HEK293 (cell line): Measurements from ENCODE around the gene AKIP1.

ENCODE experiments used
- AEBP2 ChIP-seq: fragments of 450-650 bp; formaldehyde crosslinking; IDR thresholded peaks from 2 replicates; pipeline ENCODE4 v1.5.1; 2016; ENCODE audit warnings: missing biosample characterization, missing genetic modification characterization, borderline replicate concordance
- GFI1B ChIP-seq: fragments of 450-650 bp; formaldehyde crosslinking; IDR thresholded peaks from 2 replicates; pipeline ENCODE4 v1.5.1; 2016; ENCODE audit warnings: missing biosample characterization, missing genetic modification characterization
- GLI4 ChIP-seq: fragments of 450-650 bp; formaldehyde crosslinking; IDR thresholded peaks from 2 replicates; pipeline ENCODE4 v1.5.1; 2016; ENCODE audit warnings: missing biosample characterization, missing genetic modification characterization
- KLF16 ChIP-seq: fragments of 450-650 bp; formaldehyde crosslinking; IDR thresholded peaks from 2 replicates; pipeline ENCODE4 v1.5.1; 2017; ENCODE audit warnings: missing biosample characterization, missing genetic modification characterization
- MEIS1 ChIP-seq: sonication (generic); formaldehyde crosslinking; IDR thresholded peaks from 2 replicates; pipeline ENCODE4 v1.8.1; 2022; ENCODE audit warnings: missing genetic modification reagents, mild to moderate bottlenecking, borderline replicate concordance
- PRDM10 ChIP-seq: fragments of 450-650 bp; formaldehyde crosslinking; IDR thresholded peaks from 2 replicates; pipeline ENCODE4 v1.5.1; 2016; ENCODE audit warnings: missing biosample characterization, missing genetic modification characterization
- TSHZ1 ChIP-seq: fragments of 450-650 bp; formaldehyde crosslinking; IDR thresholded peaks from 2 replicates; pipeline ENCODE4 v1.5.1; 2016; ENCODE audit warnings: missing biosample characterization, missing genetic modification characterization, borderline replicate concordance
- ZBTB7A ChIP-seq: fragments of 450-650 bp; formaldehyde crosslinking; IDR thresholded peaks from 2 replicates; pipeline ENCODE4 v1.5.1; 2016; ENCODE audit warnings: low read depth, missing biosample characterization, missing genetic modification characterization
- ZNF121 ChIP-seq: fragments of 450-650 bp; formaldehyde crosslinking; IDR thresholded peaks from 2 replicates; pipeline ENCODE4 v1.5.1; 2016; ENCODE audit warnings: missing biosample characterization, missing genetic modification characterization
- ZNF157 ChIP-seq: fragments of 450-650 bp; formaldehyde crosslinking; IDR thresholded peaks from 2 replicates; pipeline ENCODE4 v1.5.1; 2016; ENCODE audit warnings: missing biosample characterization, missing genetic modification characterization
- ZNF169 ChIP-seq: fragments of 450-650 bp; formaldehyde crosslinking; IDR thresholded peaks from 2 replicates; pipeline ENCODE4 v1.5.1; 2016; ENCODE audit warnings: missing biosample characterization, missing genetic modification characterization
- ZNF221 ChIP-seq: fragments of 450-650 bp; formaldehyde crosslinking; IDR thresholded peaks from 2 replicates; pipeline ENCODE4 v1.5.1; 2017; ENCODE audit warnings: missing biosample characterization, missing genetic modification characterization, borderline replicate concordance
- ZNF248 ChIP-seq: fragments of 450-650 bp; formaldehyde crosslinking; IDR thresholded peaks from 2 replicates; pipeline ENCODE4 v1.5.1; 2017; ENCODE audit warnings: missing biosample characterization, missing genetic modification characterization
- ZNF311 ChIP-seq: fragments of 450-650 bp; formaldehyde crosslinking; IDR thresholded peaks from 2 replicates; pipeline ENCODE4 v1.5.1; 2017; ENCODE audit warnings: missing biosample characterization, missing genetic modification characterization, borderline replicate concordance
- ZNF341 ChIP-seq: fragments of 450-650 bp; formaldehyde crosslinking; IDR thresholded peaks from 2 replicates; pipeline ENCODE4; 2016; ENCODE audit warnings: low read depth, missing biosample characterization, missing genetic modification characterization
- ZNF530 ChIP-seq: fragments of 450-650 bp; formaldehyde crosslinking; IDR thresholded peaks from 2 replicates; pipeline ENCODE4 v1.5.1; 2016; ENCODE audit warnings: low read depth, missing biosample characterization, missing genetic modification characterization
- ZNF548 ChIP-seq: fragments of 450-650 bp; formaldehyde crosslinking; IDR thresholded peaks from 2 replicates; pipeline ENCODE4 v1.5.1; 2016; ENCODE audit warnings: missing biosample characterization, missing genetic modification characterization
- ZNF585B ChIP-seq: fragments of 450-650 bp; formaldehyde crosslinking; IDR thresholded peaks from 2 replicates; pipeline ENCODE4 v1.5.1; 2016; ENCODE audit warnings: missing biosample characterization, missing genetic modification characterization
- ZNF654 ChIP-seq: fragments of 450-650 bp; formaldehyde crosslinking; IDR thresholded peaks from 2 replicates; pipeline ENCODE4 v1.5.1; 2016; ENCODE audit warnings: low read depth, missing biosample characterization, missing genetic modification characterization
- ZNF791 ChIP-seq: fragments of 450-650 bp; formaldehyde crosslinking; IDR thresholded peaks from 2 replicates; pipeline ENCODE4 v1.5.1; 2016; ENCODE audit warnings: missing biosample characterization, missing genetic modification characterization
- ZNF843 ChIP-seq: fragments of 450-650 bp; formaldehyde crosslinking; IDR thresholded peaks from 2 replicates; pipeline ENCODE4 v1.5.1; 2016; ENCODE audit warnings: missing biosample characterization, missing genetic modification characterization
- TF ChIP-seq, protein P1 (sequence below): sonication (generic); formaldehyde crosslinking; IDR thresholded peaks from 2 replicates; pipeline ENCODE4 v1.8.1; 2022; ENCODE audit warnings: mild to moderate bottlenecking, moderate library complexity, missing genetic modification reagents
- TF ChIP-seq, protein P2 (sequence below): fragments of 450-650 bp; IDR thresholded peaks from 2 replicates; pipeline ENCODE4 v1.5.1; 2018; ENCODE audit warnings: missing biosample characterization, missing genetic modification characterization
- TF ChIP-seq, protein P3 (sequence below): fragments of 450-650 bp; formaldehyde crosslinking; IDR thresholded peaks from 2 replicates; pipeline ENCODE4 v1.5.1; 2017; ENCODE audit warnings: missing biosample characterization, missing genetic modification characterization
- TF ChIP-seq, protein P4 (sequence below): fragments of 450-650 bp; IDR thresholded peaks from 2 replicates; pipeline ENCODE4 v1.5.1; 2018; ENCODE audit warnings: missing biosample characterization, mild to moderate bottlenecking, missing genetic modification characterization

AKIP1 gene

GRCh38 chr11:8870411-8871170, 40.4 kb upstream of the AKIP1 start (continued):
- TF ChIP-seq TSHZ1 (tag by site-specific recombination) (no peak), ZNF248 (tag by site-specific recombination) (no peak), ZNF548 (tag by site-specific recombination) (no peak), ZNF121 (no peak), ZNF791 (tag by site-specific recombination) (no peak), GLI4 (tag by site-specific recombination) (no peak), GFI1B (tag by site-specific recombination) (no peak), MEIS1 (CRISPR knock-in tag) (no peak), ZNF169 (tag by site-specific recombination) (no peak), ZNF843 (tag by site-specific recombination) (no peak), AEBP2 (tag by site-specific recombination) (no peak), ZNF341 (tag by site-specific recombination) (no peak), ZNF585B (no peak), KLF16 (tag by site-specific recombination) (no peak), ZNF157 (no peak), ZNF654 (no peak), ZNF530 (tag by site-specific recombination) (no peak), ZNF311 (tag by site-specific recombination) (no peak), ZBTB7A (tag by site-specific recombination) (no peak), PRDM10 (no peak), ZNF221 (no peak)
- TF ChIP-seq, protein P1, sequence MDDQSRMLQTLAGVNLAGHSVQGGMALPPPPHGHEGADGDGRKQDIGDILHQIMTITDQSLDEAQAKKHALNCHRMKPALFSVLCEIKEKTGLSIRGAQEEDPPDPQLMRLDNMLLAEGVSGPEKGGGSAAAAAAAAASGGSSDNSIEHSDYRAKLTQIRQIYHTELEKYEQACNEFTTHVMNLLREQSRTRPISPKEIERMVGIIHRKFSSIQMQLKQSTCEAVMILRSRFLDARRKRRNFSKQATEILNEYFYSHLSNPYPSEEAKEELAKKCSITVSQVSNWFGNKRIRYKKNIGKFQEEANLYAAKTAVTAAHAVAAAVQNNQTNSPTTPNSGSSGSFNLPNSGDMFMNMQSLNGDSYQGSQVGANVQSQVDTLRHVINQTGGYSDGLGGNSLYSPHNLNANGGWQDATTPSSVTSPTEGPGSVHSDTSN (CRISPR knock-in tag), result no peak; the same call in none of the 2 replicates
- TF ChIP-seq, protein P2, sequence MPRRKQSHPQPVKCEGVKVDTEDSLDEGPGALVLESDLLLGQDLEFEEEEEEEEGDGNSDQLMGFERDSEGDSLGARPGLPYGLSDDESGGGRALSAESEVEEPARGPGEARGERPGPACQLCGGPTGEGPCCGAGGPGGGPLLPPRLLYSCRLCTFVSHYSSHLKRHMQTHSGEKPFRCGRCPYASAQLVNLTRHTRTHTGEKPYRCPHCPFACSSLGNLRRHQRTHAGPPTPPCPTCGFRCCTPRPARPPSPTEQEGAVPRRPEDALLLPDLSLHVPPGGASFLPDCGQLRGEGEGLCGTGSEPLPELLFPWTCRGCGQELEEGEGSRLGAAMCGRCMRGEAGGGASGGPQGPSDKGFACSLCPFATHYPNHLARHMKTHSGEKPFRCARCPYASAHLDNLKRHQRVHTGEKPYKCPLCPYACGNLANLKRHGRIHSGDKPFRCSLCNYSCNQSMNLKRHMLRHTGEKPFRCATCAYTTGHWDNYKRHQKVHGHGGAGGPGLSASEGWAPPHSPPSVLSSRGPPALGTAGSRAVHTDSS, result no peak
- TF ChIP-seq, protein P3, sequence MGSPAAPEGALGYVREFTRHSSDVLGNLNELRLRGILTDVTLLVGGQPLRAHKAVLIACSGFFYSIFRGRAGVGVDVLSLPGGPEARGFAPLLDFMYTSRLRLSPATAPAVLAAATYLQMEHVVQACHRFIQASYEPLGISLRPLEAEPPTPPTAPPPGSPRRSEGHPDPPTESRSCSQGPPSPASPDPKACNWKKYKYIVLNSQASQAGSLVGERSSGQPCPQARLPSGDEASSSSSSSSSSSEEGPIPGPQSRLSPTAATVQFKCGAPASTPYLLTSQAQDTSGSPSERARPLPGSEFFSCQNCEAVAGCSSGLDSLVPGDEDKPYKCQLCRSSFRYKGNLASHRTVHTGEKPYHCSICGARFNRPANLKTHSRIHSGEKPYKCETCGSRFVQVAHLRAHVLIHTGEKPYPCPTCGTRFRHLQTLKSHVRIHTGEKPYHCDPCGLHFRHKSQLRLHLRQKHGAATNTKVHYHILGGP (tag by site-specific recombination), result no peak
- TF ChIP-seq, protein P4, sequence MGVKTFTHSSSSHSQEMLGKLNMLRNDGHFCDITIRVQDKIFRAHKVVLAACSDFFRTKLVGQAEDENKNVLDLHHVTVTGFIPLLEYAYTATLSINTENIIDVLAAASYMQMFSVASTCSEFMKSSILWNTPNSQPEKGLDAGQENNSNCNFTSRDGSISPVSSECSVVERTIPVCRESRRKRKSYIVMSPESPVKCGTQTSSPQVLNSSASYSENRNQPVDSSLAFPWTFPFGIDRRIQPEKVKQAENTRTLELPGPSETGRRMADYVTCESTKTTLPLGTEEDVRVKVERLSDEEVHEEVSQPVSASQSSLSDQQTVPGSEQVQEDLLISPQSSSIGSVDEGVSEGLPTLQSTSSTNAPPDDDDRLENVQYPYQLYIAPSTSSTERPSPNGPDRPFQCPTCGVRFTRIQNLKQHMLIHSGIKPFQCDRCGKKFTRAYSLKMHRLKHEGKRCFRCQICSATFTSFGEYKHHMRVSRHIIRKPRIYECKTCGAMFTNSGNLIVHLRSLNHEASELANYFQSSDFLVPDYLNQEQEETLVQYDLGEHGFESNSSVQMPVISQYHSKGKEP (tag by site-specific recombination), result no peak
